A549 (cell line): ENCODE data around the gene MYLK. TPM values are rescaled to one million over a fixed set of nuclear protein-coding genes. Genes with fewer than 3 reads are reported as not detected.

Experiments
- ATAC-seq, 2 experiments: fragments of 200-7000 bp in 1 of 2; fragments of >200 bp in 1 of 2; cut with Nextera tagmentation in 1 of 2; cut with Tn5 transposase in 1 of 2; 3 replicates each; pipeline versions ENCODE4 v1.8.0 to v1.9.1; 2018 to 2020; ENCODE audit warnings: mild to moderate bottlenecking in 1 of 2, moderate library complexity in 1 of 2
- CTCF ChIA-PET: fragments of 300-600 bp; sonication (Branson Sonifier 250); formaldehyde crosslinking; extraction: SDS; loops from one replicate; lab custom pipeline; 2021; ENCODE audit warnings: antibody characterized with exemption, inconsistent platforms; lab: Yijun Ruan, JAX
- POLR2A ChIA-PET: fragments of 350-600 bp; formaldehyde crosslinking; extraction: SDS; loops from one replicate; lab custom pipeline; 2021; ENCODE audit warnings: antibody characterized with exemption, inconsistent platforms; lab: Yijun Ruan, JAX
- DNase-seq, 2 experiments: peaks; one replicate each; pipeline versions ENCODE4 v3.0.0 to v3.0.0-alpha.2; 2011 to 2016; ENCODE audit warnings: low read depth in 1 of 2, low spot score in 1 of 2
- FAIRE-seq: peaks from 2 replicates; lab custom pipeline; 2011; peaks lifted over from hg19 to GRCh38; lab: Jason Lieb, UNC
- H3K27ac ChIP-seq, 2 experiments: fragments of >200 bp; sonication (Bioruptor Twin); formaldehyde crosslinking; 3 replicates each; pipeline ENCODE4 v1.5.1; 2016 to 2017
- H3K4me1 ChIP-seq: fragments of >200 bp; sonication (Bioruptor Twin); formaldehyde crosslinking; 3 replicates; pipeline ENCODE4 v1.6.1; 2016
- H3K4me2 ChIP-seq: fragments of >200 bp; sonication (Bioruptor Twin); formaldehyde crosslinking; 3 replicates; pipeline ENCODE4 v1.6.1; 2016
- H3K4me3 ChIP-seq: fragments of >200 bp; sonication (Bioruptor Twin); formaldehyde crosslinking; 3 replicates; pipeline ENCODE4 v1.5.1; 2016
- H3K9me3 ChIP-seq: fragments of >200 bp; sonication (Bioruptor Twin); formaldehyde crosslinking; 3 replicates; pipeline ENCODE4 v1.6.1; 2016
- ATOH8 ChIP-seq: fragments of 250-450 bp; sonication (Bioruptor Pico); IDR thresholded peaks from 2 replicates; pipeline ENCODE4 v1.5.0; 2020; ENCODE audit warnings: low read depth, mild to moderate bottlenecking, moderate library complexity
- BCL3 ChIP-seq: fragments of >200 bp; sonication (Bioruptor Twin); formaldehyde crosslinking; IDR thresholded peaks from 3 replicates; pipeline ENCODE4 v1.6.1; 2016
- BHLHE40 ChIP-seq: IDR thresholded peaks from 2 replicates; pipeline ENCODE4 v1.6.1; 2012; ENCODE audit warnings: low read depth, low read length, inconsistent platforms
- CEBPB ChIP-seq, 2 experiments: fragments of >200 bp in 1 of 2; sonication (Bioruptor Twin) in 1 of 2; formaldehyde crosslinking in 1 of 2; IDR thresholded peaks; 2 replicates each; pipeline ENCODE4 v1.6.1; 2012 to 2016
- CHD4 ChIP-seq: fragments of 200-600 bp; sonication (generic); IDR thresholded peaks from 2 replicates; pipeline ENCODE4 v1.6.1; 2016; ENCODE audit warnings: antibody characterized with exemption, mild to moderate bottlenecking, borderline replicate concordance
- E2F6 ChIP-seq: IDR thresholded peaks from 2 replicates; pipeline ENCODE4 v1.6.1; 2012; ENCODE audit warnings: low read depth, borderline replicate concordance
- EP300 ChIP-seq, 2 experiments: fragments of >200 bp; sonication (Bioruptor Twin); formaldehyde crosslinking; IDR thresholded peaks; 2 replicates in 1 of 2; 3 replicates in 1 of 2; pipeline ENCODE4 v1.6.1; 2016 to 2017
- FOSL2 ChIP-seq, 2 experiments: fragments of 450-650 bp in 1 of 2; fragments of >200 bp in 1 of 2; sonication (Bioruptor Twin) in 1 of 2; formaldehyde crosslinking; IDR thresholded peaks; 2 replicates each; pipeline versions ENCODE4 v1.5.0 to v1.6.1; 2016 to 2020; ENCODE audit warnings: mild to moderate bottlenecking in 1 of 2, moderate library complexity in 1 of 2
- GATA3 ChIP-seq: IDR thresholded peaks from 2 replicates; pipeline ENCODE4 v1.6.1; 2012; ENCODE audit warnings: borderline replicate concordance
- HDAC2 ChIP-seq: fragments of 200-600 bp; sonication (generic); IDR thresholded peaks from 2 replicates; pipeline ENCODE4 v1.6.1; 2016
- HMGXB4 ChIP-seq: fragments of 250-450 bp; sonication (Bioruptor Pico); IDR thresholded peaks from 2 replicates; pipeline ENCODE4 v1.5.0; 2021; ENCODE audit warnings: mild to moderate bottlenecking, moderate library complexity, borderline replicate concordance
- HOXA7 ChIP-seq: fragments of 250-450 bp; sonication (Bioruptor Pico); IDR thresholded peaks from 2 replicates; pipeline ENCODE4 v1.5.0; 2020; ENCODE audit warnings: mild to moderate bottlenecking, moderate library complexity
- JUNB ChIP-seq: fragments of >200 bp; sonication (Bioruptor Twin); formaldehyde crosslinking; IDR thresholded peaks from 2 replicates; pipeline ENCODE4 v1.6.1; 2016
- MAZ ChIP-seq: fragments of 150-350 bp; IDR thresholded peaks from 2 replicates; pipeline ENCODE4 v1.6.1; 2014; ENCODE audit warnings: antibody characterized with exemption, low read depth, low read length, borderline replicate concordance
- NPAS2 ChIP-seq: fragments of 250-450 bp; sonication (Bioruptor Pico); IDR thresholded peaks from 2 replicates; pipeline ENCODE4 v1.8.0; 2022; ENCODE audit warnings: mild to moderate bottlenecking, moderate library complexity, borderline replicate concordance
- PBX3 ChIP-seq: IDR thresholded peaks from 2 replicates; pipeline ENCODE4 v1.6.1; 2012
- POLR2A ChIP-seq: IDR thresholded peaks from 2 replicates; pipeline ENCODE4 v1.6.1; 2012; ENCODE audit warnings: mild to moderate bottlenecking, low read length
- RAD21 ChIP-seq, 2 experiments: fragments of >200 bp in 1 of 2; sonication (Bioruptor Twin) in 1 of 2; formaldehyde crosslinking in 1 of 2; IDR thresholded peaks in 1 of 2; conservative IDR thresholded peaks in 1 of 2; 2 replicates in 1 of 2; 3 replicates in 1 of 2; pipeline ENCODE4 v1.6.1; 2012 to 2018; ENCODE audit warnings: inconsistent platforms in 1 of 2
- RARB ChIP-seq: fragments of 250-450 bp; sonication (Bioruptor Pico); IDR thresholded peaks from 2 replicates; pipeline ENCODE4 v1.8.0; 2021; ENCODE audit warnings: mild to moderate bottlenecking, moderate library complexity
- REST ChIP-seq: fragments of 200-600 bp; sonication (generic); IDR thresholded peaks from 2 replicates; pipeline ENCODE4 v1.6.1; 2016; ENCODE audit warnings: antibody characterized with exemption, mild to moderate bottlenecking, moderate library complexity
- RNF2 ChIP-seq: fragments of 200-600 bp; sonication (generic); IDR thresholded peaks from 2 replicates; pipeline ENCODE4 v1.6.1; 2016; ENCODE audit warnings: low read depth, mild to moderate bottlenecking, antibody characterized with exemption, moderate library complexity, borderline replicate concordance
- SMC3 ChIP-seq: fragments of >200 bp; sonication (Bioruptor Twin); formaldehyde crosslinking; IDR thresholded peaks from 3 replicates; pipeline ENCODE4 v1.6.1; 2018; ENCODE audit warnings: inconsistent platforms
- TFCP2L1 ChIP-seq: fragments of 250-450 bp; sonication (Bioruptor Pico); IDR thresholded peaks from 2 replicates; pipeline ENCODE4 v1.5.0; 2021; ENCODE audit warnings: mild to moderate bottlenecking
- ZFP36 ChIP-seq: fragments of 450-650 bp; IDR thresholded peaks from 2 replicates; pipeline ENCODE4 v1.6.1; 2014; ENCODE audit warnings: borderline replicate concordance; ENCODE audit not compliant: partially characterized antibody
- ZNF302 ChIP-seq: fragments of 250-450 bp; sonication (Bioruptor Pico); IDR thresholded peaks from 2 replicates; pipeline ENCODE4 v1.9.0; 2021; ENCODE audit warnings: inconsistent platforms, mild to moderate bottlenecking, moderate library complexity
- WGBS: methylation state at CpG from one replicate; pipeline ENCODE4 v1.1.6; 2017; ENCODE audit errors: missing lambda C conversion rate; 5-methylcytosine and 5-hydroxymethylcytosine counted together
- polyA plus RNA-seq, 4 experiments: library from polyadenylated mRNA; depleted of rRNA in 3 of 4; stranded (reverse); fragments of >200 nt; fragmentation: RNase III in 1 of 4; extraction: RNeasy Plus Mini Kit Qiagen cat#74134 plus additional on column Dnase treatment in 1 of 4; gene quantifications; 2 replicates in 3 of 4; 3 replicates in 1 of 4; pipeline ENCODE4 v1.2.3, GENCODE V29; 2011 to 2017

MYLK gene
- polyA plus RNA-seq, 2 of the 4 experiments (the other 2 are of a cell fraction) = 16.9 to 17.4 TPM

GRCh38 chr3:123733341-123733740 is 150.8 kb downstream of the MYLK start:
- Histone ChIP-seq H3K4me2 (peak overlapping the region; percentile 51; the same call in 2 of the 3 replicates), H3K9me3 (no peaks in the 10 kb centered on the region), H3K4me1 (peaks cover 53% of the 10 kb centered on the region), H3K27ac (peak overlapping the region; percentile 71 to 85), H3K4me3 (no peak overlapping the region)
- POLR2A ChIA-PET = interaction anchor here (1.0 kb wide), 1 partner anchor 9 kb away, joined by 8 read pairs; no protein-coding TSS in a partner anchor
- ATAC-seq = peak in 1 of 2 experiments; percentile 13; a peak in 3 of 6 replicates
- 96% methylated on average over 4 of the region's 4 CpGs for WGBS
- TF ChIP-seq BHLHE40 = no peak
- no peak for TF ChIP-seq MAZ
- no peak for TF ChIP-seq TFCP2L1 (CRISPR knock-in tag)
- no peak for TF ChIP-seq JUNB
- TF ChIP-seq FOSL2 (IDR thresholded peaks at IDR 0.05) = no peak
- TF ChIP-seq FOSL2 (CRISPR knock-in tag; IDR thresholded peaks at IDR 0.05) = no peak
- no peak for TF ChIP-seq HOXA7 (CRISPR knock-in tag)
- no peak for TF ChIP-seq EP300 (IDR thresholded peaks at IDR 0.05)
- TF ChIP-seq E2F6 = no peak
- FAIRE-seq = no peak
- no peak for DNase-seq
- CTCF ChIA-PET = interaction anchor here (0.7 to 3.2 kb wide), 7 partner anchors 9 to 347 kb away, joined by 3 to 20 read pairs (median 5); no protein-coding TSS in a partner anchor

GRCh38 chr3:123732447-123732846 is 151.7 kb downstream of the MYLK start:
- ATAC-seq (peak; percentile 83 to 87), FAIRE-seq (peak; percentile 90), DNase-seq (peak; percentile 70 to 80)
- POLR2A ChIA-PET = interaction anchor here (1.0 kb wide), 2 partner anchors 9 to 80 kb away, joined by 3 read pairs; no protein-coding TSS in a partner anchor
- CTCF ChIA-PET = interaction anchor here (0.9 to 3.2 kb wide), 3 partner anchors 8 to 347 kb away, joined by 3 to 20 read pairs (median 12); no protein-coding TSS in a partner anchor
- H3K4me1 ChIP-seq = peaks cover 59% of the 10 kb centered on the region
- WGBS = 1% methylated on average over 3 of the region's 3 CpGs
- H3K9me3 ChIP-seq = no peaks in the 10 kb centered on the region
- H3K27ac ChIP-seq = peak overlapping the region; percentile 71 to 85
- H3K4me2 ChIP-seq = peak overlapping the region; percentile 51
- H3K4me3 ChIP-seq = no peak overlapping the region
- TF ChIP-seq CEBPB (IDR thresholded peaks at IDR 0.05) = peak in 1 of 2 experiments; percentile 55; a peak in 1 of 4 replicates
- TF ChIP-seq RNF2 = no peak
- TF ChIP-seq HMGXB4 (CRISPR knock-in tag) = no peak
- TF ChIP-seq NPAS2 (CRISPR knock-in tag) = no peak
- no peak for TF ChIP-seq E2F6
- TF ChIP-seq RARB (CRISPR knock-in tag) = no peak
- no peak for TF ChIP-seq ZFP36
- peak; percentile 95 for TF ChIP-seq FOSL2 (IDR thresholded peaks at IDR 0.05)
- TF ChIP-seq FOSL2 (CRISPR knock-in tag; IDR thresholded peaks at IDR 0.05) = peak; percentile 86
- TF ChIP-seq SMC3 = 0 out of 3 replicates have a peak, but pooled peaks have one; percentile 14
- TF ChIP-seq ZNF302 = no peak
- no peak for TF ChIP-seq REST
- TF ChIP-seq CHD4 = no peak
- peak; percentile 77; the same call in 1 of the 2 replicates for TF ChIP-seq PBX3
- TF ChIP-seq GATA3 = peak; percentile 94
- TF ChIP-seq RAD21 (conservative IDR thresholded peaks at IDR 0.05 in 1 of 2, IDR thresholded peaks at IDR 0.05 in 1 of 2) = peak; percentile 24; a peak in 1 of 5 replicates
- TF ChIP-seq POLR2A = no peak
- TF ChIP-seq JUNB = peak; percentile 95
- no peak for TF ChIP-seq HOXA7 (CRISPR knock-in tag)
- TF ChIP-seq HDAC2 = no peak
- TF ChIP-seq BCL3 = peak; percentile 21; the same call in 1 of the 3 replicates
- TF ChIP-seq ATOH8 (CRISPR knock-in tag) = peak; percentile 69; the same call in 1 of the 2 replicates
